Stomach (tissue), 9 donors: ENCODE measurements around the gene ZNF831. TPM values are rescaled to one million over a fixed set of nuclear protein-coding genes. Genes with fewer than 3 reads are reported as not detected.

ENCODE experiments used
- DNase-seq, 2 donors: peaks; one replicate each; pipeline versions ENCODE4 v3.0.0 to v3.0.0-alpha.2; 2013 to 2019
- H3K27ac ChIP-seq, 5 donors: fragments of 200-600 bp in 4 of 5; sonication (generic) in 4 of 5; one replicate each; pipeline ENCODE4 v1.5.1; 2013 to 2019; ENCODE audit warnings: mild to moderate bottlenecking in 1 of 5, moderate library complexity in 1 of 5
- H3K27me3 ChIP-seq, 3 donors: fragments of 200-600 bp; sonication (generic); one replicate each; pipeline ENCODE4 v1.5.1; 2017 to 2019; ENCODE audit warnings: mixed run types in 1 of 3
- H3K36me3 ChIP-seq, 4 donors: fragments of 200-600 bp; sonication (generic); 1 replicate in 3 of 4; 2 replicates in 1 of 4; pipeline ENCODE4 v1.5.1; 2016 to 2019
- H3K4me1 ChIP-seq, 4 donors: fragments of 200-600 bp; sonication (generic); one replicate each; pipeline ENCODE4 v1.5.1; 2016 to 2019
- H3K4me3 ChIP-seq, 4 donors: fragments of 200-600 bp; sonication (generic) in 3 of 4; one replicate each; pipeline ENCODE4 v1.5.1; 2016 to 2019; ENCODE audit warnings: mild to moderate bottlenecking in 1 of 4
- H3K9me3 ChIP-seq, 4 donors: fragments of 200-600 bp; sonication (generic); one replicate each; pipeline ENCODE4 v1.5.1; 2016 to 2019
- CTCF ChIP-seq, 7 experiments: fragments of 450-650 bp in 4 of 7; fragments of 200-600 bp in 3 of 7; sonication (generic) in 3 of 7; IDR thresholded peaks; one replicate each; pipeline ENCODE4 v1.5.1; 2016 to 2019; ENCODE audit warnings: antibody characterized with exemption in 7 of 7, control low read depth in 2 of 7, mild to moderate bottlenecking in 1 of 7
- EP300 ChIP-seq: sonication (generic); formaldehyde crosslinking; IDR thresholded peaks from one replicate; pipeline ENCODE4 v1.6.1; 2017; ENCODE audit warnings: antibody characterized with exemption
- POLR2A ChIP-seq, 4 donors: fragments of 450-650 bp; IDR thresholded peaks; one replicate each; pipeline ENCODE4 v1.6.1; 2016; ENCODE audit warnings: antibody characterized with exemption in 4 of 4, control low read depth in 2 of 4, mild to moderate bottlenecking in 1 of 4, moderate library complexity in 1 of 4
- POLR2AphosphoS5 ChIP-seq, 3 donors: sonication (generic); formaldehyde crosslinking; IDR thresholded peaks; one replicate each; pipeline ENCODE4 v1.6.1; 2016; ENCODE audit warnings: antibody characterized with exemption in 3 of 3
- WGBS, 5 donors: extraction: QIAGEN DNeasy Blood & Tissue Kit in 3 of 5; methylation state at CpG; one replicate each; pipeline versions ENCODE4 v1.1.5 to v1.1.7; 2013 to 2018; 5-methylcytosine and 5-hydroxymethylcytosine counted together
- intact Hi-C: fragments of 100-400 bp; cut with DNase I; formaldehyde crosslinking; loops from one replicate; pipeline ENCODE4 v1.15.1; 2023; ENCODE audit warnings: low total_unique reads
- polyA plus RNA-seq, 3 donors: library from polyadenylated mRNA; stranded (reverse); fragments of 200-250 nt; gene quantifications; one replicate each; pipeline ENCODE4 v1.2.3, GENCODE V29; 2013
- total RNA-seq, 5 donors: library from RNA; depleted of rRNA; stranded (reverse); fragments of >200 nt; gene quantifications; one replicate each; pipeline versions ENCODE4 v1.1.0 to v1.2.3, GENCODE V29; 2014 to 2016
- donor health status: healthy with polysubstance abuse.
- donor health status: Bipolar disorder and iron deficiency.
- donor health status: healthy.

ZNF831 gene
- total and polyA plus RNA-seq, 8 donors: under 0.01 to 2.9 (median 0.31) TPM; not detected in 1

- no peak for TF ChIP-seq POLR2AphosphoS5 (IDR thresholded peaks at IDR 0.05)
- TF ChIP-seq CTCF (IDR thresholded peaks at IDR 0.05): no peak
- TF ChIP-seq EP300: no peak
- no peak for TF ChIP-seq POLR2A (IDR thresholded peaks at IDR 0.05)
- intact Hi-C loops: loop anchor here (5.0 kb wide), 2 partner anchors 129 to 349 kb away; no protein-coding TSS in a partner anchor
- H3K36me3 ChIP-seq: no peaks in the 10 kb centered on the region
- H3K4me3 ChIP-seq: no peak overlapping the region
- peaks cover 8 to 23% (median 18%) of the 10 kb centered on the region in 4 donors for H3K4me1 ChIP-seq
- WGBS, 5 donors: 57 to 67% (median 62%) methylated on average over 9 of the region's 9 CpGs
- peak overlapping the region in 1 of 5 donors; percentile 63 for H3K27ac ChIP-seq
- H3K27me3 ChIP-seq: peaks cover 0 to 57% (median 13%) of the 10 kb centered on the region in 3 donors
- H3K9me3 ChIP-seq: no peaks in the 10 kb centered on the region
- peak in 1 of 2 donors; percentile 24 for DNase-seq
Measured at GRCh38 chr20:59221049-59221706, 57.6 kb downstream of the ZNF831 start.

- Histone ChIP-seq H3K36me3 (no peaks in the 10 kb centered on the region), H3K9me3 (no peaks in the 10 kb centered on the region), H3K4me3 (peak overlapping the region; percentile 50 to 68 (median 54)), H3K27me3 (peaks cover 0 to 57% (median 13%) of the 10 kb centered on the region in 3 donors), H3K4me1 (peaks cover 8 to 23% (median 18%) of the 10 kb centered on the region in 4 donors), H3K27ac (peak overlapping the region in 4 of 5 donors; percentile 33 to 63 (median 53))
- WGBS, 5 donors: 18 to 28% (median 24%) methylated on average over 17 to 18 of the region's 18 CpGs
- TF ChIP-seq POLR2A (IDR thresholded peaks at IDR 0.05) (no peak), POLR2AphosphoS5 (IDR thresholded peaks at IDR 0.05) (no peak), EP300 (no peak), CTCF (IDR thresholded peaks at IDR 0.05) (no peak)
- no peak for DNase-seq
- intact Hi-C loops: loop anchor here (5.0 kb wide), 2 partner anchors 129 to 349 kb away; no protein-coding TSS in a partner anchor
Measured at GRCh38 chr20:59221707-59222252, 58.2 kb downstream of the ZNF831 start.

GRCh38 chr20:59222253-59223181, 58.9 kb downstream of the ZNF831 start:
- peaks cover 8 to 23% (median 18%) of the 10 kb centered on the region in 4 donors for H3K4me1 ChIP-seq
- peak overlapping the region; percentile 50 to 68 (median 54) for H3K4me3 ChIP-seq
- TF ChIP-seq POLR2AphosphoS5 (IDR thresholded peaks at IDR 0.05): peak in 1 of 3 donors; percentile 10
- TF ChIP-seq CTCF (IDR thresholded peaks at IDR 0.05): peak in 5 of 7 experiments; percentile 73 to 96 (median 94)
- no peak for TF ChIP-seq POLR2A (IDR thresholded peaks at IDR 0.05)
- TF ChIP-seq EP300: no peak
- H3K36me3 ChIP-seq: no peaks in the 10 kb centered on the region
- 1 to 2% (median 1%) methylated on average over 36 to 51 of the region's 51 CpGs for WGBS, 5 donors
- intact Hi-C loops: loop anchor here (5.0 kb wide), 2 partner anchors 130 to 350 kb away; no protein-coding TSS in a partner anchor
- H3K27ac ChIP-seq: peak overlapping the region in 4 of 5 donors; percentile 33 to 63 (median 53)
- H3K27me3 ChIP-seq: peaks cover 0 to 61% (median 13%) of the 10 kb centered on the region in 3 donors
- DNase-seq: peak; percentile 84 to 93
- H3K9me3 ChIP-seq: no peaks in the 10 kb centered on the region

GRCh38 chr20:59223182-59223601, 59.6 kb downstream of the ZNF831 start:
- peak in 1 of 2 donors; percentile 53 for DNase-seq
- Histone ChIP-seq H3K4me1 (peaks cover 8 to 23% (median 18%) of the 10 kb centered on the region in 4 donors), H3K27ac (no peak overlapping the region), H3K9me3 (no peaks in the 10 kb centered on the region), H3K27me3 (peaks cover 0 to 61% (median 13%) of the 10 kb centered on the region in 3 donors), H3K4me3 (peak overlapping the region in 3 of 4 donors; percentile 50 to 68 (median 52)), H3K36me3 (no peaks in the 10 kb centered on the region)
- intact Hi-C loops: loop anchor here (5.0 kb wide), 2 partner anchors 131 to 351 kb away; no protein-coding TSS in a partner anchor
- 15 to 19% (median 17%) methylated on average over 21 of the region's 21 CpGs for WGBS, 5 donors
- TF ChIP-seq CTCF (IDR thresholded peaks at IDR 0.05) (no peak), POLR2AphosphoS5 (IDR thresholded peaks at IDR 0.05) (no peak), POLR2A (IDR thresholded peaks at IDR 0.05) (no peak), EP300 (no peak)
